GM12892 (cell line): Measurements from ENCODE around the gene RAB25.

ENCODE experiments used
- POLR2A ChIP-seq: IDR thresholded peaks from 2 replicates; pipeline ENCODE4 v1.6.1; 2011; ENCODE audit warnings: low read depth, low read length, control low read depth
- POLR2AphosphoS5 ChIP-seq: IDR thresholded peaks from 2 replicates; pipeline ENCODE4 v1.6.1; 2011; ENCODE audit warnings: low read depth, low read length, control low read depth

GRCh38 chr1:156065212-156065611, 4.3 kb downstream of the RAB25 start:
- TF ChIP-seq POLR2A (no peak), POLR2AphosphoS5 (no peak)
